OCI-LY7 (cell line): ENCODE results near the gene LRPAP1.
"Not testable (repeated sequence)": the region's sequence is repeated elsewhere in the genome, so short reads cannot be mapped to it uniquely, and the experiment has no call there.

ENCODE experiments used
- EZH2phosphoT487 ChIP-seq: fragments of 200-600 bp; sonication (generic); IDR thresholded peaks from 2 replicates; pipeline ENCODE4 v1.6.1; 2018; ENCODE audit warnings: low read depth, borderline replicate concordance, mild to moderate bottlenecking, mixed run types, antibody characterized with exemption, low read length, moderate library complexity, mixed read lengths
- TF ChIP-seq, protein P1 (sequence below): fragments of 200-600 bp; sonication (generic); conservative IDR thresholded peaks from 2 replicates; pipeline ENCODE4 v1.5.1; 2014; ENCODE audit warnings: mild to moderate bottlenecking, antibody characterized with exemption, low read length, moderate library complexity, mixed read lengths

DNA sequence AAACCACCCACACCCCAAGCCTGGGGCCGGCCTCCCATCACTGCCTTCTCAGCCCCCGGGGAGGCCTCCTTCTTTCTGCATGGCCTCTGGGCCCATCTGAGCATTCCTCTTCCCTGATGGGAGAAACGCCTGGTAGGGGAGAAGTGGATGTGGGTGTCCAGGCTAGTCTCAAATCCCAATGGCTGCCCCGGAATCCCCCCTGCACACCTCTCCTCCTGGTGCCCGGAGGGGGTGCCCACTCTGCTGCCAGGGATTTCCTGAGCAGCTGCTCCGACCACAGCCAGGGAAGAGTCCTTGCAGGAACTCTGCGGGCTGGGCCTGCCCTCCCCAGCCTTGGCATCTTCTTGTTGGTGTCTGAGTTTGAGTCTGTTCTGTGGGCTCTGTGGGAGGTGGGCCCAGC lies 19.1 kb upstream of the LRPAP1 start:
- TF ChIP-seq, protein P1, sequence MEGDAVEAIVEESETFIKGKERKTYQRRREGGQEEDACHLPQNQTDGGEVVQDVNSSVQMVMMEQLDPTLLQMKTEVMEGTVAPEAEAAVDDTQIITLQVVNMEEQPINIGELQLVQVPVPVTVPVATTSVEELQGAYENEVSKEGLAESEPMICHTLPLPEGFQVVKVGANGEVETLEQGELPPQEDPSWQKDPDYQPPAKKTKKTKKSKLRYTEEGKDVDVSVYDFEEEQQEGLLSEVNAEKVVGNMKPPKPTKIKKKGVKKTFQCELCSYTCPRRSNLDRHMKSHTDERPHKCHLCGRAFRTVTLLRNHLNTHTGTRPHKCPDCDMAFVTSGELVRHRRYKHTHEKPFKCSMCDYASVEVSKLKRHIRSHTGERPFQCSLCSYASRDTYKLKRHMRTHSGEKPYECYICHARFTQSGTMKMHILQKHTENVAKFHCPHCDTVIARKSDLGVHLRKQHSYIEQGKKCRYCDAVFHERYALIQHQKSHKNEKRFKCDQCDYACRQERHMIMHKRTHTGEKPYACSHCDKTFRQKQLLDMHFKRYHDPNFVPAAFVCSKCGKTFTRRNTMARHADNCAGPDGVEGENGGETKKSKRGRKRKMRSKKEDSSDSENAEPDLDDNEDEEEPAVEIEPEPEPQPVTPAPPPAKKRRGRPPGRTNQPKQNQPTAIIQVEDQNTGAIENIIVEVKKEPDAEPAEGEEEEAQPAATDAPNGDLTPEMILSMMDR = not testable (repeated sequence)
- not testable (repeated sequence) for TF ChIP-seq EZH2phosphoT487
